WTC11 (cell line): ENCODE results near the gene CDK12. TPM values are rescaled to one million over a fixed set of nuclear protein-coding genes. Genes with fewer than 3 reads are reported as not detected.

Experiments used
- ATAC-seq: fragments of 200-7000 bp; cut with Tn5 transposase; 2 replicates; pipeline ENCODE4 v1.10.0; 2021; ENCODE audit warnings: mild to moderate bottlenecking, moderate library complexity
- CTCF ChIA-PET: fragments of 300-600 bp; sonication (Branson Sonifier 250); formaldehyde crosslinking; loops from one replicate; lab custom pipeline; 2021; ENCODE audit warnings: antibody characterized with exemption; lab: Charles Lee
- POLR2A ChIA-PET: fragments of 350-600 bp; sonication (Branson Sonifier 250); formaldehyde crosslinking; loops from one replicate; lab custom pipeline; 2021; ENCODE audit warnings: antibody characterized with exemption; lab: Charles Lee
- DNase-seq: peaks from one replicate; pipeline ENCODE4 v3.0.0; 2021; ENCODE audit warnings: low spot score
- H3K27ac Mint-ChIP-seq: 2 replicates; pipeline ENCODE4 v1.8.0; 2021; ENCODE audit warnings: mixed read lengths
- H3K27me3 Mint-ChIP-seq: 2 replicates; pipeline ENCODE4 v1.8.0; 2021; ENCODE audit warnings: low read depth, mild to moderate bottlenecking, moderate library complexity, mixed read lengths
- H3K36me3 Mint-ChIP-seq: 2 replicates; pipeline ENCODE4 v1.8.0; 2021; ENCODE audit warnings: mixed read lengths
- H3K4me1 Mint-ChIP-seq: 2 replicates; pipeline ENCODE4 v1.8.0; 2022; ENCODE audit warnings: mixed read lengths
- H3K4me3 Mint-ChIP-seq: 2 replicates; pipeline ENCODE4 v1.8.0; 2021; ENCODE audit warnings: mild to moderate bottlenecking, moderate library complexity, mixed read lengths
- H3K9me3 Mint-ChIP-seq: 2 replicates; pipeline ENCODE4 v1.8.0; 2021; ENCODE audit warnings: mixed read lengths
- ATF1 ChIP-seq: sonication (generic); formaldehyde crosslinking; IDR thresholded peaks from 2 replicates; pipeline ENCODE4 v1.8.1; 2023; ENCODE audit warnings: mild to moderate bottlenecking, moderate library complexity, missing genetic modification reagents
- CREB1 ChIP-seq: sonication (generic); formaldehyde crosslinking; IDR thresholded peaks from 2 replicates; pipeline ENCODE4 v1.8.0; 2023; ENCODE audit warnings: mild to moderate bottlenecking, missing genetic modification reagents
- EMX1 ChIP-seq: fragments of 250-450 bp; sonication (Bioruptor Pico); IDR thresholded peaks from 2 replicates; pipeline ENCODE4 v1.8.0; 2021; ENCODE audit warnings: mild to moderate bottlenecking
- GRHL2 ChIP-seq: fragments of 250-450 bp; sonication (Bioruptor Pico); IDR thresholded peaks from 2 replicates; pipeline ENCODE4 v1.8.0; 2022; ENCODE audit warnings: mild to moderate bottlenecking, moderate library complexity; ENCODE audit not compliant: insufficient replicate concordance, severe bottlenecking
- MYBL2 ChIP-seq: sonication (generic); formaldehyde crosslinking; IDR thresholded peaks from 2 replicates; pipeline ENCODE4 v1.8.1; 2023; ENCODE audit warnings: mild to moderate bottlenecking, moderate library complexity, missing genetic modification reagents
- NR2C2 ChIP-seq: sonication (generic); formaldehyde crosslinking; IDR thresholded peaks from 2 replicates; pipeline ENCODE4 v1.8.0; 2022; ENCODE audit warnings: mild to moderate bottlenecking, missing genetic modification reagents
- SMAD3 ChIP-seq: sonication (generic); formaldehyde crosslinking; IDR thresholded peaks from 2 replicates; pipeline ENCODE4 v1.8.0; 2022; ENCODE audit warnings: missing genetic modification reagents, mild to moderate bottlenecking, borderline replicate concordance
- SOX15 ChIP-seq: fragments of 250-450 bp; sonication (Bioruptor Pico); IDR thresholded peaks from 2 replicates; pipeline ENCODE4 v1.9.0; 2021; ENCODE audit warnings: mild to moderate bottlenecking
- SP1 ChIP-seq: sonication (generic); formaldehyde crosslinking; conservative IDR thresholded peaks from 2 replicates; pipeline ENCODE4 v1.8.1; 2022; ENCODE audit warnings: missing genetic modification reagents
- TCF7 ChIP-seq: sonication (generic); formaldehyde crosslinking; IDR thresholded peaks from 2 replicates; pipeline ENCODE4 v1.8.0; 2022; ENCODE audit warnings: mild to moderate bottlenecking, low read depth, missing genetic modification reagents, moderate library complexity
- TEAD4 ChIP-seq: sonication (generic); formaldehyde crosslinking; IDR thresholded peaks from 2 replicates; pipeline ENCODE4 v1.8.0; 2022; ENCODE audit warnings: mild to moderate bottlenecking, missing genetic modification reagents
- ZNF416 ChIP-seq: fragments of 250-450 bp; sonication (Bioruptor Pico); IDR thresholded peaks from 2 replicates; pipeline ENCODE4 v1.9.0; 2021; ENCODE audit warnings: mild to moderate bottlenecking, inconsistent platforms
- ZNF423 ChIP-seq: fragments of 250-450 bp; sonication (Bioruptor Pico); IDR thresholded peaks from 2 replicates; pipeline ENCODE4 v2.1.2; 2022; ENCODE audit warnings: mild to moderate bottlenecking, moderate library complexity
- ZNF671 ChIP-seq: fragments of 250-450 bp; sonication (Bioruptor Pico); IDR thresholded peaks from 2 replicates; pipeline ENCODE4 v1.8.0; 2021; ENCODE audit warnings: mild to moderate bottlenecking
- total RNA-seq: library from RNA; stranded (reverse); gene quantifications from 3 replicates; pipeline ENCODE4 v1.2.3, GENCODE V29; 2021
- TF ChIP-seq, protein P1 (sequence below): fragments of 250-450 bp; sonication (Bioruptor Pico); IDR thresholded peaks from 2 replicates; pipeline ENCODE4 v1.9.0; 2021; ENCODE audit warnings: mild to moderate bottlenecking
- TF ChIP-seq, protein P2 (sequence below): fragments of 250-450 bp; sonication (Bioruptor Pico); IDR thresholded peaks from 2 replicates; pipeline ENCODE4 v1.9.0; 2021; ENCODE audit warnings: moderate library complexity, mild to moderate bottlenecking, inconsistent platforms, borderline replicate concordance
- TF ChIP-seq, protein P3 (sequence below): sonication (generic); formaldehyde crosslinking; IDR thresholded peaks from 2 replicates; pipeline ENCODE4 v1.8.1; 2023; ENCODE audit warnings: mild to moderate bottlenecking, missing genetic modification reagents, borderline replicate concordance
- TF ChIP-seq, protein P4 (sequence below): sonication (generic); formaldehyde crosslinking; IDR thresholded peaks from 2 replicates; pipeline ENCODE4 v1.8.0; 2023; ENCODE audit warnings: mild to moderate bottlenecking, missing genetic modification reagents
- TF ChIP-seq, protein P5 (sequence below): sonication (generic); formaldehyde crosslinking; conservative IDR thresholded peaks from 2 replicates; pipeline ENCODE4 v1.8.1; 2023; ENCODE audit warnings: mild to moderate bottlenecking, low read depth, missing genetic modification reagents, moderate library complexity
- TF ChIP-seq, protein P6 (sequence below): fragments of 250-450 bp; sonication (Bioruptor Pico); IDR thresholded peaks from 2 replicates; pipeline ENCODE4 v1.8.0; 2021; ENCODE audit warnings: mild to moderate bottlenecking

Gene CDK12
- total RNA-seq, 1 experiment from 2014 or later: 58.4 TPM

DNA sequence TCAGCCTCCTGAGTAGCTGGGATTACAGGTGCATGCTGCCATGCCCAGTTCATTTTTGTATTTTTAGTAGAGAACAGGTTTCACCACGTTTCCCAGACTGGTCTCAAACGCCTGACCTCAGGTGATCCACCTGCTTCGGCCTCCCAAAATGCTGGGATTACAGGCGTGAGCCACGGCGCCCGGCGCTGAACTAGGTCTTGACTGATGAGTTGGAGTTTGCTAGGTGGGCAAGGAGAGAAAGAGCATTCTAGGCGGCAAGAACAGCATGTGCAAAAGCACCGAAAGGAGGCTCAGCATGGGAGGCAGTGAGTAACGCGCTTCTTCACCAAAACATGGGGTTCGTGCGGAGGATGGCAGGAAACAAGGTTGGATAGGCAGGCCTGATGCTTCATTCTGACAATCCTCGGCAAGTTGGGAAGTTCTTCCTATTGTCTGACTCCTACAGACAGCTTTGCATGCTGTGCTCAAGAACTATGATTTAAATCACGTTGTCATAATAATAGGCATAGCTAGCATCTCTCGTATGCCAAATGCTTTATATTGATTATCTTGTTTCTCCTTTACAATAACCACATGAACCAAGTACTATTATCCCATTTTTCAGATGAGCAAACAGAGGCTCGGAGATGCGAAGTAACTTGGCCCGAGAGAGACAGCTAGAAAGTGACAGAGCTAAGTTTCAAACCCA is 119.9 kb downstream of the CDK12 start:
- ATAC-seq (no peak), DNase-seq (no peak)
- CTCF ChIA-PET: interaction anchor here (0.6 to 2.1 kb wide), 3 partner anchors 26 to 484 kb away, joined by 3 to 7 read pairs (median 4); no protein-coding TSS in a partner anchor
- Mint-ChIP-seq H3K27ac (no peak overlapping the region), H3K27me3 (peaks cover 3% of the 10 kb centered on the region; the same call in 1 of the 2 replicates), H3K9me3 (no peaks in the 10 kb centered on the region), H3K36me3 (no peaks in the 10 kb centered on the region), H3K4me3 (no peak overlapping the region), H3K4me1 (peaks cover 37% of the 10 kb centered on the region)
- POLR2A ChIA-PET: no interaction called here
- TF ChIP-seq ATF1 (CRISPR knock-in tag): no peak
- TF ChIP-seq, protein P1, sequence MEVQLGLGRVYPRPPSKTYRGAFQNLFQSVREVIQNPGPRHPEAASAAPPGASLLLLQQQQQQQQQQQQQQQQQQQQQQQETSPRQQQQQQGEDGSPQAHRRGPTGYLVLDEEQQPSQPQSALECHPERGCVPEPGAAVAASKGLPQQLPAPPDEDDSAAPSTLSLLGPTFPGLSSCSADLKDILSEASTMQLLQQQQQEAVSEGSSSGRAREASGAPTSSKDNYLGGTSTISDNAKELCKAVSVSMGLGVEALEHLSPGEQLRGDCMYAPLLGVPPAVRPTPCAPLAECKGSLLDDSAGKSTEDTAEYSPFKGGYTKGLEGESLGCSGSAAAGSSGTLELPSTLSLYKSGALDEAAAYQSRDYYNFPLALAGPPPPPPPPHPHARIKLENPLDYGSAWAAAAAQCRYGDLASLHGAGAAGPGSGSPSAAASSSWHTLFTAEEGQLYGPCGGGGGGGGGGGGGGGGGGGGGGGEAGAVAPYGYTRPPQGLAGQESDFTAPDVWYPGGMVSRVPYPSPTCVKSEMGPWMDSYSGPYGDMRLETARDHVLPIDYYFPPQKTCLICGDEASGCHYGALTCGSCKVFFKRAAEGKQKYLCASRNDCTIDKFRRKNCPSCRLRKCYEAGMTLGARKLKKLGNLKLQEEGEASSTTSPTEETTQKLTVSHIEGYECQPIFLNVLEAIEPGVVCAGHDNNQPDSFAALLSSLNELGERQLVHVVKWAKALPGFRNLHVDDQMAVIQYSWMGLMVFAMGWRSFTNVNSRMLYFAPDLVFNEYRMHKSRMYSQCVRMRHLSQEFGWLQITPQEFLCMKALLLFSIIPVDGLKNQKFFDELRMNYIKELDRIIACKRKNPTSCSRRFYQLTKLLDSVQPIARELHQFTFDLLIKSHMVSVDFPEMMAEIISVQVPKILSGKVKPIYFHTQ: no peak
- TF ChIP-seq ZNF416 (CRISPR knock-in tag): no peak
- TF ChIP-seq, all 79 proteins: peak for 0

DNA sequence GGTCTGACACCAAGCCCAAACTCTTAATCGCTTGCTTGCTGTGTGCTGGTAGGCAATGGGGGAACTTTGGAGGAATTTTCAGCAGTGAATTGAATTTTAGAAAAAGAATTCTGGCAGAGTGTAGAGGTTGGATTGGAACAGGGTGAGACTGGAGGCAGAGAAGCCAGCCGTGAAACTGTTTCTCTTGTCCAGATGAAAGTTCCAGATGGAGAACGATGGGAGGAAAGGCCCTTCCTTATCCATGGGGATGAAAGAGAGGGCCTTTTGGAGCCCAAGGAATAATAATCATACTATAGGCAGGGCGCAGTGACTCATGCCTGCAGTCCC is 120.4 kb downstream of the CDK12 start:
- no peaks in the 10 kb centered on the region for H3K36me3 Mint-ChIP-seq

More for the DNA sequence above, 120.4 kb downstream of the CDK12 start:
- ATAC-seq: no peak
- no peak overlapping the region for H3K27ac Mint-ChIP-seq
- TF ChIP-seq TEAD4: no peak
- no peak for TF ChIP-seq MYBL2 (CRISPR knock-in tag)
- TF ChIP-seq, protein P2, sequence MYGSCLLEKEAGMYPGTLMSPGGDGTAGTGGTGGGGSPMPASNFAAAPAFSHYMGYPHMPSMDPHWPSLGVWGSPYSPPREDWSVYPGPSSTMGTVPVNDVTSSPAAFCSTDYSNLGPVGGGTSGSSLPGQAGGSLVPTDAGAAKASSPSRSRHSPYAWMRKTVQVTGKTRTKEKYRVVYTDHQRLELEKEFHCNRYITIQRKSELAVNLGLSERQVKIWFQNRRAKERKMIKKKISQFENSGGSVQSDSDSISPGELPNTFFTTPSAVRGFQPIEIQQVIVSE: no peak
- no peak for TF ChIP-seq ZNF671 (CRISPR knock-in tag)
- TF ChIP-seq SOX15: no peak
- no peak for TF ChIP-seq ZNF423
- TF ChIP-seq, protein P3, sequence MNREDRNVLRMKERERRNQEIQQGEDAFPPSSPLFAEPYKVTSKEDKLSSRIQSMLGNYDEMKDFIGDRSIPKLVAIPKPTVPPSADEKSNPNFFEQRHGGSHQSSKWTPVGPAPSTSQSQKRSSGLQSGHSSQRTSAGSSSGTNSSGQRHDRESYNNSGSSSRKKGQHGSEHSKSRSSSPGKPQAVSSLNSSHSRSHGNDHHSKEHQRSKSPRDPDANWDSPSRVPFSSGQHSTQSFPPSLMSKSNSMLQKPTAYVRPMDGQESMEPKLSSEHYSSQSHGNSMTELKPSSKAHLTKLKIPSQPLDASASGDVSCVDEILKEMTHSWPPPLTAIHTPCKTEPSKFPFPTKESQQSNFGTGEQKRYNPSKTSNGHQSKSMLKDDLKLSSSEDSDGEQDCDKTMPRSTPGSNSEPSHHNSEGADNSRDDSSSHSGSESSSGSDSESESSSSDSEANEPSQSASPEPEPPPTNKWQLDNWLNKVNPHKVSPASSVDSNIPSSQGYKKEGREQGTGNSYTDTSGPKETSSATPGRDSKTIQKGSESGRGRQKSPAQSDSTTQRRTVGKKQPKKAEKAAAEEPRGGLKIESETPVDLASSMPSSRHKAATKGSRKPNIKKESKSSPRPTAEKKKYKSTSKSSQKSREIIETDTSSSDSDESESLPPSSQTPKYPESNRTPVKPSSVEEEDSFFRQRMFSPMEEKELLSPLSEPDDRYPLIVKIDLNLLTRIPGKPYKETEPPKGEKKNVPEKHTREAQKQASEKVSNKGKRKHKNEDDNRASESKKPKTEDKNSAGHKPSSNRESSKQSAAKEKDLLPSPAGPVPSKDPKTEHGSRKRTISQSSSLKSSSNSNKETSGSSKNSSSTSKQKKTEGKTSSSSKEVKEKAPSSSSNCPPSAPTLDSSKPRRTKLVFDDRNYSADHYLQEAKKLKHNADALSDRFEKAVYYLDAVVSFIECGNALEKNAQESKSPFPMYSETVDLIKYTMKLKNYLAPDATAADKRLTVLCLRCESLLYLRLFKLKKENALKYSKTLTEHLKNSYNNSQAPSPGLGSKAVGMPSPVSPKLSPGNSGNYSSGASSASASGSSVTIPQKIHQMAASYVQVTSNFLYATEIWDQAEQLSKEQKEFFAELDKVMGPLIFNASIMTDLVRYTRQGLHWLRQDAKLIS (CRISPR knock-in tag): no peak
- TF ChIP-seq, protein P4, sequence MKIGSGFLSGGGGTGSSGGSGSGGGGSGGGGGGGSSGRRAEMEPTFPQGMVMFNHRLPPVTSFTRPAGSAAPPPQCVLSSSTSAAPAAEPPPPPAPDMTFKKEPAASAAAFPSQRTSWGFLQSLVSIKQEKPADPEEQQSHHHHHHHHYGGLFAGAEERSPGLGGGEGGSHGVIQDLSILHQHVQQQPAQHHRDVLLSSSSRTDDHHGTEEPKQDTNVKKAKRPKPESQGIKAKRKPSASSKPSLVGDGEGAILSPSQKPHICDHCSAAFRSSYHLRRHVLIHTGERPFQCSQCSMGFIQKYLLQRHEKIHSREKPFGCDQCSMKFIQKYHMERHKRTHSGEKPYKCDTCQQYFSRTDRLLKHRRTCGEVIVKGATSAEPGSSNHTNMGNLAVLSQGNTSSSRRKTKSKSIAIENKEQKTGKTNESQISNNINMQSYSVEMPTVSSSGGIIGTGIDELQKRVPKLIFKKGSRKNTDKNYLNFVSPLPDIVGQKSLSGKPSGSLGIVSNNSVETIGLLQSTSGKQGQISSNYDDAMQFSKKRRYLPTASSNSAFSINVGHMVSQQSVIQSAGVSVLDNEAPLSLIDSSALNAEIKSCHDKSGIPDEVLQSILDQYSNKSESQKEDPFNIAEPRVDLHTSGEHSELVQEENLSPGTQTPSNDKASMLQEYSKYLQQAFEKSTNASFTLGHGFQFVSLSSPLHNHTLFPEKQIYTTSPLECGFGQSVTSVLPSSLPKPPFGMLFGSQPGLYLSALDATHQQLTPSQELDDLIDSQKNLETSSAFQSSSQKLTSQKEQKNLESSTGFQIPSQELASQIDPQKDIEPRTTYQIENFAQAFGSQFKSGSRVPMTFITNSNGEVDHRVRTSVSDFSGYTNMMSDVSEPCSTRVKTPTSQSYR (CRISPR knock-in tag): no peak
- no peak for TF ChIP-seq SMAD3 (CRISPR knock-in tag)
- TF ChIP-seq, protein P5, sequence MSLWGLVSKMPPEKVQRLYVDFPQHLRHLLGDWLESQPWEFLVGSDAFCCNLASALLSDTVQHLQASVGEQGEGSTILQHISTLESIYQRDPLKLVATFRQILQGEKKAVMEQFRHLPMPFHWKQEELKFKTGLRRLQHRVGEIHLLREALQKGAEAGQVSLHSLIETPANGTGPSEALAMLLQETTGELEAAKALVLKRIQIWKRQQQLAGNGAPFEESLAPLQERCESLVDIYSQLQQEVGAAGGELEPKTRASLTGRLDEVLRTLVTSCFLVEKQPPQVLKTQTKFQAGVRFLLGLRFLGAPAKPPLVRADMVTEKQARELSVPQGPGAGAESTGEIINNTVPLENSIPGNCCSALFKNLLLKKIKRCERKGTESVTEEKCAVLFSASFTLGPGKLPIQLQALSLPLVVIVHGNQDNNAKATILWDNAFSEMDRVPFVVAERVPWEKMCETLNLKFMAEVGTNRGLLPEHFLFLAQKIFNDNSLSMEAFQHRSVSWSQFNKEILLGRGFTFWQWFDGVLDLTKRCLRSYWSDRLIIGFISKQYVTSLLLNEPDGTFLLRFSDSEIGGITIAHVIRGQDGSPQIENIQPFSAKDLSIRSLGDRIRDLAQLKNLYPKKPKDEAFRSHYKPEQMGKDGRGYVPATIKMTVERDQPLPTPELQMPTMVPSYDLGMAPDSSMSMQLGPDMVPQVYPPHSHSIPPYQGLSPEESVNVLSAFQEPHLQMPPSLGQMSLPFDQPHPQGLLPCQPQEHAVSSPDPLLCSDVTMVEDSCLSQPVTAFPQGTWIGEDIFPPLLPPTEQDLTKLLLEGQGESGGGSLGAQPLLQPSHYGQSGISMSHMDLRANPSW: no peak
- no peak for TF ChIP-seq GRHL2 (CRISPR knock-in tag)
- no peak for TF ChIP-seq EMX1 (CRISPR knock-in tag)
- no peak for TF ChIP-seq CREB1 (CRISPR knock-in tag)
- TF ChIP-seq SP1 (CRISPR knock-in tag): no peak
- TF ChIP-seq NR2C2: no peak
- TF ChIP-seq TCF7 (CRISPR knock-in tag): no peak
- TF ChIP-seq, protein P6, sequence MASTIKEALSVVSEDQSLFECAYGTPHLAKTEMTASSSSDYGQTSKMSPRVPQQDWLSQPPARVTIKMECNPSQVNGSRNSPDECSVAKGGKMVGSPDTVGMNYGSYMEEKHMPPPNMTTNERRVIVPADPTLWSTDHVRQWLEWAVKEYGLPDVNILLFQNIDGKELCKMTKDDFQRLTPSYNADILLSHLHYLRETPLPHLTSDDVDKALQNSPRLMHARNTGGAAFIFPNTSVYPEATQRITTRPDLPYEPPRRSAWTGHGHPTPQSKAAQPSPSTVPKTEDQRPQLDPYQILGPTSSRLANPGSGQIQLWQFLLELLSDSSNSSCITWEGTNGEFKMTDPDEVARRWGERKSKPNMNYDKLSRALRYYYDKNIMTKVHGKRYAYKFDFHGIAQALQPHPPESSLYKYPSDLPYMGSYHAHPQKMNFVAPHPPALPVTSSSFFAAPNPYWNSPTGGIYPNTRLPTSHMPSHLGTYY (CRISPR knock-in tag): no peak
- no peak overlapping the region for H3K4me3 Mint-ChIP-seq
- H3K4me1 Mint-ChIP-seq: peaks cover 37% of the 10 kb centered on the region
- ChIA-PET POLR2A (no interaction called here), CTCF (interaction anchor here (1.1 kb wide), 1 partner anchor 40 kb away, joined by 4 read pairs; no protein-coding TSS in a partner anchor)
- DNase-seq: no peak
- H3K9me3 Mint-ChIP-seq: no peaks in the 10 kb centered on the region
- H3K27me3 Mint-ChIP-seq: peaks cover 4% of the 10 kb centered on the region
